Ectodermal cell (in vitro differentiated cells): ENCODE measurements around the gene SGTB.
A peak's percentile ranks its signal among the peaks of the same experiment; 100 is the strongest.
"Not testable (repeated sequence)": the region's sequence is repeated elsewhere in the genome, so short reads cannot be mapped to it uniquely, and the experiment has no call there.

ENCODE experiments used
- H3K27ac ChIP-seq: 2 replicates; pipeline ENCODE4 v1.7.0; 2013; ENCODE audit warnings: mild to moderate bottlenecking, low read depth, low read length; ENCODE audit not compliant: insufficient read depth, poor library complexity, severe bottlenecking
- H3K27me3 ChIP-seq: 2 replicates; pipeline ENCODE4 v1.7.0; 2013; ENCODE audit warnings: mild to moderate bottlenecking, low read length; ENCODE audit not compliant: insufficient read depth, control insufficient read depth, poor library complexity, severe bottlenecking
- H3K36me3 ChIP-seq: one replicate; pipeline ENCODE4 v1.7.0; 2013; ENCODE audit warnings: low read length; ENCODE audit not compliant: control insufficient read depth, insufficient read depth
- H3K4me1 ChIP-seq: one replicate; pipeline ENCODE4 v1.7.0; 2013; ENCODE audit warnings: low read length; ENCODE audit not compliant: control insufficient read depth, insufficient read depth
- H3K4me3 ChIP-seq: 2 replicates; pipeline ENCODE4 v1.7.0; 2013; ENCODE audit warnings: low read depth, low read length, control low read depth; ENCODE audit not compliant: insufficient read depth
- H3K9me3 ChIP-seq: 2 replicates; pipeline ENCODE4 v1.7.0; 2013; ENCODE audit warnings: mild to moderate bottlenecking, low read length, moderate library complexity; ENCODE audit not compliant: control insufficient read depth
- WGBS, 2 experiments: methylation state at CpG; one replicate each; pipeline ENCODE4 v1.1.7; 2013; ENCODE audit warnings: missing lambda C conversion rate in 2 of 2; 5-methylcytosine and 5-hydroxymethylcytosine counted together

SGTB gene

DNA sequence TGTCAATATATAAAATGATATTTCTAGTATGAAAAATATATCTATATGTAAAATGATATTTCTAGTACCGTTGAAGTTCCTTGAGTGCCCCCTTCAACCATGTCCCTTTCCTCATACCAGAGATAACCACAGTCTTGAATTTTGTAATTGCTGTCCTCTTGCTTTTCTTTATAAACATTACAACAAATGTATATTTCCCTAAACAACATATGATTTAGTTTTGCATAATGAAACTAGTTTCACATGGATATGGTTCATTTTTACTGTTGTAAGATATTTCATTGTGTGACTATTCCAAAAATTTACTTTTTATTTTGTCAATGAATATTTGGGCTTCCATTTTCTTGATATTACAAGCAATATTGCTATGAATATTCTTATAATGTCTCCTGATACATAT is 14.1 kb upstream of the SGTB start:
- WGBS, 2 experiments: 86% methylated on average over 1 of the region's 1 CpG; no CpG with 5 or more reads in 1 of the 2 experiments
- H3K27ac ChIP-seq: no peak overlapping the region
- H3K4me1 ChIP-seq: no peaks in the 10 kb centered on the region
- no peaks in the 10 kb centered on the region for H3K27me3 ChIP-seq
- H3K4me3 ChIP-seq: no peak overlapping the region
- H3K9me3 ChIP-seq: no peaks in the 10 kb centered on the region
- no peaks in the 10 kb centered on the region for H3K36me3 ChIP-seq

DNA sequence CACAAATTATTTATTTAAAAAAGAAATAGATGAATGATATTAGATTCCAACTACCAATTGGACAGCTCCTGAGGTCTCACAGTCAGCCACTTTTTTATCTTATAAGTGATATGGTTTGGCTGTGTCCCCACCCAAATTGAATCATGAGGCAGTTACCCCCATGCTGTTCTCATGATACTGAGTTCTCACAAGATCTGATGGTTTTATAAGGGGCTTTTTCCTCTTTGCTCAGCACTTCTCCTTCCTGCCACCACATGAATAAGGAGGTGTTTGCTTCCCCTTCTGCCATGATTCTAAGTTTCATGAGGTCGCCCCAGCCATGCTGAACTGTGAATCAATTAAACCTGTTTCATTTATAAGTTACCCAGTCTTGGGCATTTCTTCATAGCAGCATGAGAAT is 13.0 kb upstream of the SGTB start:
- H3K4me1 ChIP-seq: no peaks in the 10 kb centered on the region
- H3K36me3 ChIP-seq: no peaks in the 10 kb centered on the region
- H3K27ac ChIP-seq: no peak overlapping the region
- 80 to 90% methylated on average over 1 of the region's 1 CpG for WGBS, 2 experiments
- H3K27me3 ChIP-seq: no peaks in the 10 kb centered on the region
- H3K4me3 ChIP-seq: no peak overlapping the region
- no peaks in the 10 kb centered on the region for H3K9me3 ChIP-seq

DNA sequence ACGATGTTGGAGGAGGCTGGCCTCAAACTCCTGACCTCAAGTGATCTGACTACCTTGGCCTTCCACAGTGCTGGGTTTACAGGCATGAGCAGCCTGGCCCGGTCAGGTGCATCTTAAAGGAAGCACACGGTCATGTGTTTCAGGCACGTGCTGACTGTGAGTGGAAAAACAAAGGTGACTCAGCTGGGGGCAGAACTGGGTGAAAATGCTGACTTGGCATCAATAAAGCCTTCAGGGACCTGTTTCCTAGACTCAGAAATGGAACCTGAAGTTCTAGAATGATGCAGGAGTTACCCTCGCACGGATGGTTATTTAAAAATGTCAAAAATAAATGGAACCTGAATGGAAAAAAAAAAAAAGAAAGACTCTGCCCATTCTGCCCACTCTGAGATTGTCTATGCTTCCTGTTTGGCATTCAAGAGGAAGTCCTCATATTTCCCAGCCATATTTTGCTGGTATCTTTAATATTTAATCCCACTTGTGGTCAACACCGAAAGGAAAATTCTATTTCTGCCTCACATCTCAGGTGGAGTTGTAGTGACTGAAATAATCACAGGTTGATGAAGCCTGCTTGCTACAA is 12.4 kb upstream of the SGTB start:
- not testable (repeated sequence) for H3K36me3 ChIP-seq, H3K4me1 ChIP-seq, H3K4me3 ChIP-seq, H3K9me3 ChIP-seq, H3K27ac ChIP-seq, H3K27me3 ChIP-seq
- 77 to 81% methylated on average over 6 to 7 of the region's 7 CpGs for WGBS, 2 experiments

DNA sequence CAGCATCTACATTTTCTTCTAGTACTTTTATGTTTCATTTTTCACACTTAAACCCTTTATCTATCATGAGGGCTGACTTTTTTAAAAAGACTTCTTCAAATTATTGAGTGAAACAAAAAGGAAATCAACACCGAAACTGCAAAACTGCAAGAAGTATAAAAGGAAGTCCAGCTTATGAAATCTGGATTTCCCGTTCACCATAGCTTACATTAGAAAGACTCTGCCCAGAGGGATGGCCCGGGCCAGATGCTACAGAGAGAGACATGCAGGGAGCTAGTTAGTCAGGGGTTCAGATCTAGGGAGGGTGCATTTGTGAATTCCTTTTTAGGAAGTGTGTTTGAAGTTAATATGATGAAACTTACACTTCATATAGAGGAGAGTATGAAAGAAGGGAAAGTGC is 10.1 kb upstream of the SGTB start:
- 99 to 100% methylated on average over 3 of the region's 3 CpGs for WGBS, 2 experiments
- H3K4me1 ChIP-seq, H3K36me3 ChIP-seq, H3K4me3 ChIP-seq, H3K27me3 ChIP-seq, H3K9me3 ChIP-seq, H3K27ac ChIP-seq: not testable (repeated sequence)

- 85 to 94% methylated on average over 2 of the region's 2 CpGs for WGBS, 2 experiments
Measured at GRCh38 chr5:65730910-65731309, 9.0 kb upstream of the SGTB start.

GRCh38 chr5:65728218-65728617 is 6.3 kb upstream of the SGTB start:
- H3K4me3 ChIP-seq: no peak overlapping the region

More at GRCh38 chr5:65730910-65731309, 9.0 kb upstream of the SGTB start:
- no peak overlapping the region for H3K27ac ChIP-seq
- no peaks in the 10 kb centered on the region for H3K36me3 ChIP-seq
- no peaks in the 10 kb centered on the region for H3K27me3 ChIP-seq
- no peaks in the 10 kb centered on the region for H3K4me1 ChIP-seq
- no peak overlapping the region for H3K4me3 ChIP-seq
- H3K9me3 ChIP-seq: no peaks in the 10 kb centered on the region

GRCh38 chr5:65727491-65728156 is 5.7 kb upstream of the SGTB start:
- no peaks in the 10 kb centered on the region for H3K4me1 ChIP-seq
- no peaks in the 10 kb centered on the region for H3K9me3 ChIP-seq
- no peaks in the 10 kb centered on the region for H3K36me3 ChIP-seq
- H3K4me3 ChIP-seq: no peak overlapping the region
- H3K27me3 ChIP-seq: no peaks in the 10 kb centered on the region
- no peak overlapping the region for H3K27ac ChIP-seq
- 93 to 94% methylated on average over 6 to 7 of the region's 7 CpGs for WGBS, 2 experiments

More at GRCh38 chr5:65728218-65728617, 6.3 kb upstream of the SGTB start:
- Histone ChIP-seq H3K4me1 (no peaks in the 10 kb centered on the region), H3K27me3 (no peaks in the 10 kb centered on the region), H3K27ac (no peak overlapping the region), H3K9me3 (no peaks in the 10 kb centered on the region), H3K36me3 (no peaks in the 10 kb centered on the region)
- 100% methylated on average over 1 of the region's 1 CpG; no CpG with 5 or more reads in 1 of the 2 experiments for WGBS, 2 experiments

GRCh38 chr5:65722575-65723403 is 880 bp upstream of the SGTB start:
- 2% methylated on average over 28 of the region's 28 CpGs for WGBS, 2 experiments

DNA sequence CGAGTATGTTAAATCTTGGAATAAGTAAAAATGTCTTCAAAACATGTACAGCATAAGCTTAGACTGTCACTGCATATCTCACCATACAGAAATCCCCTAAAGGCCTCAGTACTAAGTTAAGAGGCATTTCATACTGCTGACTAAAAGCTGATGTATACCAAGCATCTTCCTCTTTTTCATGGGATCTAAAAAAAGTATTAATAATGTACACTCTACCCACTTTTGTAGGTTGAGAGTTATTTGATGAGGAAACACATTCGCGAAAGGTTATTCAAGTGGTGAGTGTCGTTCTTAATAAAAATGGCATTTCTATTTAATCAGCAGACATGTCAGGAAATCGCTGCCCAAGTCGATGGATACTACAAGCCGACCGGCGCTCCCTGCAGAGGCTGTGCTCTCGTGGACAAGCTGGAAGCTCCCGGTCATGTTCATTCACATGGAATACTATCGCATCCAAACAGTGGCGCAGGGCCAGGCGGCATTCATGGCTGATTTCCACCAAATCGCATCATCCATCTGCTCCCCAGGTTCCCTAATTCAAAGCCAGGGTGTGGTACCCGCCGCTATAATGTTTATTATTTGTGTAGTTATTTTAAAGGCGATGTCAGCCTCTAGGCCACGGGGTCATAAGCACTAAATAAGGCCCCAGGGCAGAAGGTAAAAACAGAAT is 724 bp downstream of the SGTB start:
- Histone ChIP-seq H3K4me1 (no peaks in the 10 kb centered on the region), H3K36me3 (no peaks in the 10 kb centered on the region), H3K4me3 (peak overlapping the region; percentile 91), H3K27me3 (peaks cover 9% of the 10 kb centered on the region), H3K9me3 (no peaks in the 10 kb centered on the region), H3K27ac (no peak overlapping the region)
- 5 to 13% methylated on average over 18 to 19 of the region's 19 CpGs for WGBS, 2 experiments

More at GRCh38 chr5:65722575-65723403, 880 bp upstream of the SGTB start:
- H3K36me3 ChIP-seq: no peaks in the 10 kb centered on the region
- peak overlapping the region; percentile 65 for H3K27ac ChIP-seq
- no peaks in the 10 kb centered on the region for H3K9me3 ChIP-seq
- H3K4me1 ChIP-seq: no peaks in the 10 kb centered on the region
- peak overlapping the region; percentile 91 for H3K4me3 ChIP-seq
- H3K27me3 ChIP-seq: peaks cover 9% of the 10 kb centered on the region
